Spleen (tissue), 11 donors: ENCODE results near the gene TCTN1. TPM values are rescaled to one million over a fixed set of nuclear protein-coding genes. Genes with fewer than 3 reads are reported as not detected.
A peak's percentile ranks its signal among the peaks of the same experiment; 100 is the strongest.
"Not testable (repeated sequence)": the region's sequence is repeated elsewhere in the genome, so short reads cannot be mapped to it uniquely, and the experiment has no call there.

Experiments
- DNase-seq: peaks from one replicate; pipeline ENCODE4 v3.0.0-alpha.2; 2020
- H3K27ac ChIP-seq, 8 donors: fragments of 200-600 bp; sonication (generic) in 7 of 8; 1 replicate in 4 of 8; 2 replicates in 4 of 8; pipeline versions ENCODE4 v1.5.0 to v1.8.0; 2016 to 2021; ENCODE audit warnings: inconsistent platforms in 4 of 8, mild to moderate bottlenecking in 4 of 8, moderate library complexity in 1 of 8
- H3K27me3 ChIP-seq, 7 donors: fragments of 200-600 bp; sonication (generic) in 6 of 7; replicated peaks in 1 of 7; 1 replicate in 4 of 7; 2 replicates in 3 of 7; pipeline versions ENCODE4 v1.5.0 to v1.8.0; 2016 to 2021; ENCODE audit warnings: inconsistent platforms in 3 of 7, mild to moderate bottlenecking in 1 of 7
- H3K36me3 ChIP-seq, 6 donors: fragments of 200-600 bp; sonication (generic) in 5 of 6; 1 replicate in 4 of 6; 2 replicates in 2 of 6; pipeline versions ENCODE4 v1.5.0 to v1.8.0; 2016 to 2021; ENCODE audit warnings: inconsistent platforms in 2 of 6
- H3K4me1 ChIP-seq, 6 donors: fragments of 200-600 bp; sonication (generic) in 5 of 6; 1 replicate in 3 of 6; 2 replicates in 3 of 6; pipeline versions ENCODE4 v1.5.0 to v1.8.0; 2016 to 2021; ENCODE audit warnings: inconsistent platforms in 3 of 6
- H3K4me3 ChIP-seq, 8 donors: fragments of 200-600 bp; sonication (generic) in 7 of 8; 1 replicate in 4 of 8; 2 replicates in 4 of 8; pipeline versions ENCODE4 v1.5.0 to v1.8.0; 2016 to 2021; ENCODE audit warnings: inconsistent platforms in 4 of 8, mild to moderate bottlenecking in 4 of 8, moderate library complexity in 2 of 8
- H3K9me3 ChIP-seq, 8 donors: fragments of 200-600 bp; sonication (generic) in 7 of 8; 1 replicate in 4 of 8; 2 replicates in 4 of 8; pipeline versions ENCODE4 v1.5.0 to v1.8.0; 2016 to 2021; ENCODE audit warnings: inconsistent platforms in 4 of 8
- CTCF ChIP-seq, 11 experiments: fragments of 200-600 bp in 7 of 11; fragments of 450-650 bp in 4 of 11; sonication (generic) in 4 of 11; IDR thresholded peaks in 8 of 11; conservative IDR thresholded peaks in 3 of 11; 1 replicate in 7 of 11; 2 replicates in 4 of 11; pipeline versions ENCODE4 v1.4.0 to v1.8.0; 2016 to 2021; ENCODE audit warnings: antibody characterized with exemption in 11 of 11, inconsistent platforms in 4 of 11, mild to moderate bottlenecking in 1 of 11
- POLR2A ChIP-seq, 3 donors: fragments of 450-650 bp; IDR thresholded peaks; one replicate each; pipeline ENCODE4 v1.5.1; 2017; ENCODE audit warnings: antibody characterized with exemption in 3 of 3, mild to moderate bottlenecking in 1 of 3
- POLR2AphosphoS5 ChIP-seq, 3 donors: sonication (generic); formaldehyde crosslinking; IDR thresholded peaks; one replicate each; pipeline ENCODE4 v1.5.1; 2017; ENCODE audit warnings: antibody characterized with exemption in 3 of 3
- WGBS, 5 donors: extraction: QIAGEN DNeasy Blood & Tissue Kit in 3 of 5; methylation state at CpG; one replicate each; pipeline versions ENCODE4 v1.1.5 to v1.1.7; 2013 to 2018; 5-methylcytosine and 5-hydroxymethylcytosine counted together
- intact Hi-C: fragments of 100-400 bp; cut with DNase I; formaldehyde crosslinking; loops from one replicate; pipeline ENCODE4 v1.15.0; 2023; ENCODE audit warnings: low total_unique reads
- polyA plus RNA-seq, 3 donors: library from polyadenylated mRNA; stranded (reverse); fragments of 200-250 nt; gene quantifications; one replicate each; pipeline ENCODE4 v1.2.1, GENCODE V29; 2013
- total RNA-seq, 7 donors: library from RNA; depleted of rRNA in 3 of 7; stranded (reverse); fragments of >200 nt in 3 of 7; fragmentation: NEBNext Ultra II Directional in 4 of 7; extraction: Animal tissue kit (Norgen Biotek cat#: 25700) in 4 of 7; gene quantifications; one replicate each; pipeline versions ENCODE4 v1.1.0 to v1.2.1, GENCODE V29; 2016 to 2021
- donor health status: healthy with polysubstance abuse.
- donor health status: DM: no; HTN: no; CAD: no; lungs with moderate emphysema.
- donor health status: DM: no; HTN: no; CAD: no.
- donor health status: Bipolar disorder and iron deficiency.
- donor health status: healthy.
- donor health status: DM: no; HTN: no; CAD: no.
- donor health status: DM: yes; HTN: yes; CAD: no.

TCTN1 gene
- total and polyA plus RNA-seq, 10 donors = 8.4 to 30.8 (median 24.2) TPM

DNA sequence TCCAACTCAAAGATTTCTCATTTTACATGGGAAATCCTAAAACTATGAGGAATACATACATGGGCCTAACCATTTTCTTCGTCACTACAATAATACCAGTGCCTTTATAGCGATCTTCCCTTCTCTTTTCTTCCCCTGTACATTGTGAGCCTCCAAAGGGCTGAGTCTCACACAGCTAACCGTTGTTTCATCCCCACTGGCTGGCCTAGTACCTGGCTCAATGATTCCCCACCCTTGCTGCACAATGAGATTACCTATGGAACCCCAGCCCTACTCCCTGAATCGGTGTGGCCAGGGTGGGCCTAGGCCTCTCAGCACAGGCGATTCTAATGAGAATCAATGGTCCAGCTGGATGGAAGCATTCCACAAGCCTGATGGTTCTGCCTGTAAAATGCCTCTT, 46.9 kb upstream of the TCTN1 start:
- peaks cover 0 to 29% (median 26%) of the 10 kb centered on the region in 8 donors for H3K9me3 ChIP-seq
- intact Hi-C loops = no loop called here
- H3K4me1 ChIP-seq = peaks cover 28 to 60% (median 46%) of the 10 kb centered on the region in 6 donors
- H3K36me3 ChIP-seq = peaks cover 0 to 8% (median 0%) of the 10 kb centered on the region in 6 donors
- H3K27ac ChIP-seq = no peak overlapping the region
- H3K27me3 ChIP-seq = no peaks in the 10 kb centered on the region
- 91 to 98% (median 96%) methylated on average over 5 of the region's 5 CpGs for WGBS, 5 donors
- H3K4me3 ChIP-seq = no peak overlapping the region
- no peak for TF ChIP-seq POLR2AphosphoS5 (IDR thresholded peaks at IDR 0.05)
- no peak for TF ChIP-seq CTCF (IDR thresholded peaks at IDR 0.05 in 8 of 11, conservative IDR thresholded peaks at IDR 0.05 in 3 of 11)
- TF ChIP-seq POLR2A (IDR thresholded peaks at IDR 0.05) = no peak
- DNase-seq = no peak

DNA sequence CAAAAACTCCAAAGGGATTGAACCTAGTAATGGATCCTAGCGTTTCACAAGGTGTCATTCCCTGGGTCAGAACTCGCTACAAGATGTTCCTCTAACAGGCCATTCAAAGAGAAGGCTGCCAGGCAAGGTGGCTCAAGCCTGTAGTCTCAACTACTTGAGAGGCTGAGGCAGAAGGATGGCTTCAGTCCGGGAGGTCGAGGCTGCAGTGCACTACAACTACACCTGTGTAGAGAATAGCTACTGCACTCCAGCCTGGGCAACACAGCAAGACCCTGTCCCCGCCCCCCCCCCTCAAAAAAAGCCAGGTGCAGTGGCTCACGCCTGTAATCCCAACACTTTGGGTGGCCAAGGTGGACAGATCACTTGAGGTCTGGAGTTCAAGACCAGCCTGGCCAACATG, 45.2 kb upstream of the TCTN1 start:
- Histone ChIP-seq H3K4me3 (no peak overlapping the region), H3K36me3 (peaks cover 0 to 14% (median 0%) of the 10 kb centered on the region in 6 donors), H3K27me3 (no peaks in the 10 kb centered on the region), H3K4me1 (peaks cover 12 to 52% (median 31%) of the 10 kb centered on the region in 6 donors), H3K9me3 (peaks cover 0 to 44% (median 39%) of the 10 kb centered on the region in 8 donors), H3K27ac (no peak overlapping the region)
- no peak for DNase-seq
- intact Hi-C loops = no loop called here
- 95 to 98% (median 98%) methylated on average over 6 of the region's 6 CpGs for WGBS, 5 donors
- TF ChIP-seq POLR2AphosphoS5 (IDR thresholded peaks at IDR 0.05) (no peak), CTCF (IDR thresholded peaks at IDR 0.05 in 8 of 11, conservative IDR thresholded peaks at IDR 0.05 in 3 of 11) (no peak), POLR2A (IDR thresholded peaks at IDR 0.05) (no peak)

DNA sequence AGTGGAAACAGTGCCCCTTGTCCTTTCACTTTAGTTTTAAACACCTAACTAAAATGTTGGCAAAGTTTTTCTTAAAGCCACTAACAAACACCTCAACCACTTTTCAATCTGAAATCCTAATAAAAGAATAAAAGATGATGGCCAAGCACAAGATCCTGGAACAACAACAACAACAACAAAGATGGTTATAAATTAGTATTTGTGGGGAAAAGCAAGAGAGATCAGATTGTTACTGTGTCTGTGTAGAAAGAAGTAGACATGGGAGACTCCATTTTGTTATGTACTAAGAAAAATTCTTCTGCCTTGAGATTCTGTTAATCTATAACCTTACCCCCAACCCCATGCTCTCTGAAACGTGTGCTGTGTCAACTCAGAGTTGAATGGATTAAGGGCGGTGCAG, 44.1 kb upstream of the TCTN1 start:
- H3K4me3 ChIP-seq, intact Hi-C loops, H3K27me3 ChIP-seq, DNase-seq, H3K27ac ChIP-seq: not testable (repeated sequence)
- H3K4me1 ChIP-seq = peaks cover 5 to 52% (median 30%) of the 10 kb centered on the region in 6 donors
- WGBS, 5 donors = 88% methylated on average over 1 of the region's 2 CpGs; no CpG with 5 or more reads in 4 of the 5 donors
- H3K36me3 ChIP-seq = peaks cover 0 to 14% (median 0%) of the 10 kb centered on the region in 6 donors
- peaks cover 0 to 44% (median 39%) of the 10 kb centered on the region in 8 donors for H3K9me3 ChIP-seq

DNA sequence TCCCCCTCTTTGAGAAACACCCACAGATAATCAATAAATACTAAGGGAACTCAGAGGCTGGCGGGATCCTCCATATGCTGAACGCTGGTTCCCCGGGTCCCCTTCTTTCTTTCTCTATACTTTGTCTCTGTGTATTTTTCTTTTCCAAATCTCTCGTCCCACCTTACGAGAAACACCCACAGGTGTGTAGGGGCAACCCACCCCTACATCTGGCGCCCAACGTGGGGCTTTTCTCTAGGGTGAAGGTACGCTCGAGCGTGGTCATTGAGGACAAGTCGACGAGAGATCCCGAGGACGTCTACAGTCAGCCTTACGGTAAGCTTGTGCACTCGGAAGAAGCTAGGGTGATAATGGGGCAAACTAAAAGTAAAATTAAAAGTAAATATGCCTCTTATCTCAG, 43.1 kb upstream of the TCTN1 start:
- Histone ChIP-seq H3K4me1 (peaks cover 10 to 52% (median 34%) of the 10 kb centered on the region in 6 donors), H3K36me3 (peaks cover 0 to 14% (median 0%) of the 10 kb centered on the region in 6 donors), H3K9me3 (peaks cover 0 to 44% (median 39%) of the 10 kb centered on the region in 8 donors)
- H3K27ac ChIP-seq, H3K4me3 ChIP-seq, DNase-seq, intact Hi-C loops, H3K27me3 ChIP-seq: not testable (repeated sequence)
- WGBS, 5 donors = 96 to 98% (median 97%) methylated on average over 16 of the region's 16 CpGs

GRCh38 chr12:110574044-110574443, 39.9 kb upstream of the TCTN1 start:
- no peak overlapping the region for H3K4me3 ChIP-seq
- peaks cover 18 to 62% (median 52%) of the 10 kb centered on the region in 6 donors for H3K4me1 ChIP-seq
- peaks cover 0 to 40% (median 35%) of the 10 kb centered on the region in 8 donors for H3K9me3 ChIP-seq
- peaks cover 0 to 14% (median 0%) of the 10 kb centered on the region in 6 donors for H3K36me3 ChIP-seq
- H3K27me3 ChIP-seq = no peaks in the 10 kb centered on the region
- TF ChIP-seq POLR2AphosphoS5 (IDR thresholded peaks at IDR 0.05) (no peak), POLR2A (IDR thresholded peaks at IDR 0.05) (no peak), CTCF (IDR thresholded peaks at IDR 0.05 in 8 of 11, conservative IDR thresholded peaks at IDR 0.05 in 3 of 11) (no peak)
- intact Hi-C loops = no loop called here
- H3K27ac ChIP-seq = peak overlapping the region in 2 of 8 donors; percentile 6 to 13
- WGBS, 5 donors = 51 to 74% (median 71%) methylated on average over 1 of the region's 1 CpG
- DNase-seq = no peak

DNA sequence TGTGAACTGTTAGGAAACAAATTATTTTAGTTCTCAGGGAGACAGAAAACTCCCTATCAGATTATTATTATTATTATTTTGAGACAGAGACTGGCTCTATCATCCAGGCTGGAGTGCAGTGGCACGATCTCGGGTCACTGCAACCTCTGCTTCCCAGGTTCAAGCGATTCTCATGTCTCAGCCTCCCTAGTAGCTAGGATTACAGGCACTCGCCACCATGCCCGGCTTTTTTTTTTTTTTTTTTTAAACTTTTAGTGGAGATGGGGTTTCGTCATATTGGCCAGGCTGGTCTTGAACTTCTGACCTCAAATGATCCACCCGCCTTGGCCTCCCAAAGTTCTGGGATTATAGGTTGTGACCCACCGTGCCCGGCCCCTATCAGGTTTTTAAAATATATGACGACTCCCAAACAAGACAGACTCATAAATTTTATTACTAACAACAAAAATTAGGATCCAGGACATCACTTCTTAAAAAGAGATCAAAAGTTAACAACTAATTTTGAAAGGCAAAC, 39.2 kb upstream of the TCTN1 start:
- H3K27me3 ChIP-seq, H3K4me3 ChIP-seq, DNase-seq, intact Hi-C loops: not testable (repeated sequence)
- H3K27ac ChIP-seq = peak overlapping the region in 5 of 8 donors; percentile 6 to 30 (median 14)
- 79 to 90% (median 86%) methylated on average over 10 of the region's 10 CpGs for WGBS, 5 donors
- peaks cover 0 to 14% (median 0%) of the 10 kb centered on the region in 6 donors for H3K36me3 ChIP-seq
- H3K4me1 ChIP-seq = peaks cover 24 to 69% (median 59%) of the 10 kb centered on the region in 6 donors
- H3K9me3 ChIP-seq = peaks cover 0 to 32% (median 28%) of the 10 kb centered on the region in 8 donors
